OCI-LY1 (cell line): ENCODE measurements around the gene CILP.

Experiments
- EZH2 ChIP-seq: fragments of 200-600 bp; sonication (generic), shearing (Covaris generic); IDR thresholded peaks from 2 replicates; pipeline ENCODE4 v1.8.0; 2017; ENCODE audit warnings: borderline replicate concordance, mixed run types, mild to moderate bottlenecking, antibody characterized with exemption, low read length, moderate library complexity, mixed read lengths
- TF ChIP-seq, protein P1 (sequence below): fragments of 200-600 bp; sonication (generic), shearing (Covaris generic); IDR thresholded peaks from 2 replicates; pipeline ENCODE4 v1.5.1; 2017; ENCODE audit warnings: mild to moderate bottlenecking, antibody characterized with exemption, low read length, moderate library complexity, mixed read lengths

GRCh38 chr15:65183865-65184159 is 27.5 kb downstream of the CILP start:
- TF ChIP-seq, protein P1, sequence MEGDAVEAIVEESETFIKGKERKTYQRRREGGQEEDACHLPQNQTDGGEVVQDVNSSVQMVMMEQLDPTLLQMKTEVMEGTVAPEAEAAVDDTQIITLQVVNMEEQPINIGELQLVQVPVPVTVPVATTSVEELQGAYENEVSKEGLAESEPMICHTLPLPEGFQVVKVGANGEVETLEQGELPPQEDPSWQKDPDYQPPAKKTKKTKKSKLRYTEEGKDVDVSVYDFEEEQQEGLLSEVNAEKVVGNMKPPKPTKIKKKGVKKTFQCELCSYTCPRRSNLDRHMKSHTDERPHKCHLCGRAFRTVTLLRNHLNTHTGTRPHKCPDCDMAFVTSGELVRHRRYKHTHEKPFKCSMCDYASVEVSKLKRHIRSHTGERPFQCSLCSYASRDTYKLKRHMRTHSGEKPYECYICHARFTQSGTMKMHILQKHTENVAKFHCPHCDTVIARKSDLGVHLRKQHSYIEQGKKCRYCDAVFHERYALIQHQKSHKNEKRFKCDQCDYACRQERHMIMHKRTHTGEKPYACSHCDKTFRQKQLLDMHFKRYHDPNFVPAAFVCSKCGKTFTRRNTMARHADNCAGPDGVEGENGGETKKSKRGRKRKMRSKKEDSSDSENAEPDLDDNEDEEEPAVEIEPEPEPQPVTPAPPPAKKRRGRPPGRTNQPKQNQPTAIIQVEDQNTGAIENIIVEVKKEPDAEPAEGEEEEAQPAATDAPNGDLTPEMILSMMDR = no peak
- no peak for TF ChIP-seq EZH2
